LNCAP (cell line): ENCODE data around the gene FAM234B.

Source experiments
- CTCF ChIP-seq: fragments of 450-650 bp; IDR thresholded peaks from 2 replicates; pipeline ENCODE4 v1.5.1; 2017; ENCODE audit warnings: mild to moderate bottlenecking

Gene FAM234B

GRCh38 chr12:13090054-13090453 lies 45.9 kb downstream of the FAM234B start:
- no peak for TF ChIP-seq CTCF

- no peak for TF ChIP-seq CTCF
These were observed 47.7 kb downstream of the FAM234B start for GRCh38 chr12:13091832-13092231.

- no peak for TF ChIP-seq CTCF
These were observed 49.1 kb downstream of the FAM234B start for GRCh38 chr12:13093191-13093847.

DNA sequence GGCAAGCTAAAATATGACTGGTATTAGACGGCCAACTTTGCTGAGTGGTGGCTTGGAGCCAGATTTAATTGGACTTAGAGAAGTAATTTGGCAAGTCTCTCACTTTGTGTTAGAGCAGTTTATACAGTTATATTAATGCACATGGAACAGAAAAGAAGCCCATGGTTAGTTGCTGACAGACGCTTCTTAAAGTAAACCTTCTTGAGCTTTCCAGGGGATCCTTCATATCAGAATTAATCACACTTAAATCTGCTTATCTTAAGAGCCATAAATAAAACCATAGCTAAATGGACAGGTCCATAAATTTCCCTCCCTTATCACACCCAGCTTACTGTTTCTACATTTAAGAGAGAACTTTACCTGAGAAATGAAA lies 49.7 kb downstream of the FAM234B start:
- TF ChIP-seq CTCF, result no peak

GRCh38 chr12:13094367-13094766 lies 50.2 kb downstream of the FAM234B start:
- TF ChIP-seq CTCF, result no peak

DNA sequence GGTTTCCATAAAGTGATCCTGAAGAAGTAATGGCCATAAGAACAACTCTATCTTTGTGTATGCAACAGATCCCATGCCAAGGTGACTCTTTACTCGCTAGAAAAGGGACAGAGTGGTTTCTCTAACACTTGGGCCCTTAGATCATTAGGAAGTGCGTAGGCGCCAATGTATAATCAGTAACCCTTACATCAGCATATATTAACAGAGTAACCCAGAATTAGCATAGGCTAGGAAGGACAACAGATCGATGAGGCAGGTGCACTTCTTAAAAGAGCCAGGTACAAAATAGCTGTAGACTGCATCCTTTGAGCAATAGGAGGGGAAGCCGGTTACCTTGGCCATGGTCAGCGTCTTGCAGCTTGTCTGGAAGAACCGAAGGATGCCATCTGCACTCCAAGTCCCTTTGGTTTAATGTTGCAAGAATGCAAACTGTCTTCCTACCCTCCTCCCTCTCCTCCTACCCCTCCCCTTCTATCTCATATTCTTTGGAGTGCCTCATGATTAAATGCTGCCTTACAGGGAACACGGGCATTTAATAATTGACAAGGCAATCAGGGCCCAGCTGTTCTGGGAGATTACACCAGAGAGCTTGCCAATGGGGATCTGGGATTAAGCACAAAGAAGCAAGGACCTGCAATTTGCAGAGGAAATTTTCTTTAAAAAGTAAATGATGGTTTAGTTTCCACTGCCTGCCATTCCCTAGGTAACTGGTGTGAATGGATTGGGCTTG lies 51.2 kb downstream of the FAM234B start:
- TF ChIP-seq CTCF, result no peak

DNA sequence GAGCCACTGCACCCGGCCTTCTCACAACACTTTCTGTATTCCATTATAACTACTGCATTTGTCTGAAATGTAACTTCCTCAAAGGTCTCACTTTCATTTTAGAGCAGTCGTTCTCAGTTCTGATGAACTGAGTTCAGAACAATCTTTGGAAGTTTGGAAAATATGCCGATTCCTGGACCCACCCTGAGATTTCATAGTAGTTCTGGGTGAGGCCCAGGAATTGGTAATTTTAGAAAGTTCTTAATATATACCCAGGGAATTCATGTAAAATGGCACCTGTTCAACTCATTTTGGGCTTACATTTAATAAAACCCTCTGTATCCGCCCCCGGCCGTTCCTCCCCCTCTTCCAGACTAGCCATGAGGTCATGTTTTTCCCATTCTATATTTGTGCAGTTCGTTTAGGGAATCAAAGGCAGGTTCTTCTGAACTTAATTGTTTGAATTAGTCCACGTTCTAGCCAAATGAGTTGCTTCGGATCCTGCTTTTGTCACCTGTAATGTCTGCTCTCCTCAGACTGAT lies 53.4 kb downstream of the FAM234B start:
- TF ChIP-seq CTCF, result no peak
